Spinal cord (tissue), 10 donors: Measurements from ENCODE around the gene C1R. TPM values are rescaled to one million over a fixed set of nuclear protein-coding genes. Genes with fewer than 3 reads are reported as not detected.
"Not testable (repeated sequence)": the region's sequence is repeated elsewhere in the genome, so short reads cannot be mapped to it uniquely, and the experiment has no call there.

Experiments
- DNase-seq, 6 donors: peaks; one replicate each; pipeline versions ENCODE4 v3.0.0 to v3.0.0-alpha.2; 2013 to 2015; ENCODE audit warnings: low spot score in 6 of 6, low read depth in 4 of 6
- H3K27ac ChIP-seq: one replicate; pipeline ENCODE4 v1.5.1; 2013; ENCODE audit warnings: low read depth, low read length, control low read depth
- H3K27me3 ChIP-seq: one replicate; pipeline ENCODE4 v1.6.1; 2013; ENCODE audit warnings: low read length; ENCODE audit not compliant: control insufficient read depth, insufficient read depth
- H3K36me3 ChIP-seq: one replicate; pipeline ENCODE4 v1.6.1; 2013; ENCODE audit warnings: low read length; ENCODE audit not compliant: control insufficient read depth, insufficient read depth
- H3K4me1 ChIP-seq: one replicate; pipeline ENCODE4 v1.6.1; 2013; ENCODE audit warnings: low read length; ENCODE audit not compliant: control insufficient read depth, insufficient read depth
- H3K4me3 ChIP-seq: one replicate; pipeline ENCODE4 v1.5.1; 2013; ENCODE audit warnings: low read depth, low read length, control low read depth
- H3K9me3 ChIP-seq: one replicate; pipeline ENCODE4 v1.6.1; 2013; ENCODE audit warnings: low read length; ENCODE audit not compliant: control insufficient read depth, insufficient read depth
- WGBS: methylation state at CpG from one replicate; pipeline ENCODE4 v1.1.5; 2013; ENCODE audit warnings: missing lambda C conversion rate; ENCODE audit not compliant: insufficient coverage; 5-methylcytosine and 5-hydroxymethylcytosine counted together
- polyA plus RNA-seq, 2 donors: library from polyadenylated mRNA; unstranded; fragments of 120-200 nt; gene quantifications; one replicate each; pipeline ENCODE4 v1.2.1, GENCODE V29; 2013; ENCODE audit not compliant: insufficient read length in 2 of 2
- small RNA-seq: library from RNA; depleted of rRNA; stranded (forward); fragments of <200 nt; gene quantifications from one replicate; pipeline ENCODE3, GENCODE V24; 2014; ENCODE audit warnings: low replicate concordance
- total RNA-seq, 2 donors: library from RNA; depleted of rRNA in 1 of 2; stranded (reverse); fragments of 120-200 nt in 1 of 2; fragments of >200 nt in 1 of 2; gene quantifications; one replicate each; pipeline versions ENCODE4 v1.2.3 to v1.2.4, GENCODE V29; 2013 to 2014
- donor health status: healthy.

Gene C1R
- total and polyA plus RNA-seq, 4 donors = 18.7 to 83.1 (median 36.8) TPM

- 96% methylated on average over 17 of the region's 32 CpGs for WGBS
- not testable (repeated sequence) for H3K27ac ChIP-seq, H3K9me3 ChIP-seq, H3K4me1 ChIP-seq, H3K36me3 ChIP-seq, H3K4me3 ChIP-seq, DNase-seq, H3K27me3 ChIP-seq
Measured at GRCh38 chr12:7037411-7037810, 54.8 kb downstream of the C1R start.

- no peaks in the 10 kb centered on the region for H3K36me3 ChIP-seq
- no CpG with 5 or more reads among the region's 2 CpGs for WGBS
Measured at GRCh38 chr12:7035463-7035862, 56.8 kb downstream of the C1R start.

GRCh38 chr12:7034464-7034863, 57.8 kb downstream of the C1R start:
- Histone ChIP-seq H3K36me3 (no peaks in the 10 kb centered on the region), H3K9me3 (no peaks in the 10 kb centered on the region), H3K27ac (no peak overlapping the region), H3K4me1 (no peaks in the 10 kb centered on the region), H3K27me3 (no peaks in the 10 kb centered on the region), H3K4me3 (no peak overlapping the region)
- no CpG with 5 or more reads among the region's 1 CpG for WGBS
- DNase-seq = no peak

More at GRCh38 chr12:7035463-7035862, 56.8 kb downstream of the C1R start:
- Histone ChIP-seq H3K27me3 (no peaks in the 10 kb centered on the region), H3K4me3 (no peak overlapping the region), H3K4me1 (no peaks in the 10 kb centered on the region), H3K27ac (no peak overlapping the region), H3K9me3 (no peaks in the 10 kb centered on the region)
- no peak for DNase-seq

GRCh38 chr12:7032990-7033389, 59.3 kb downstream of the C1R start:
- no peaks in the 10 kb centered on the region for H3K4me1 ChIP-seq

GRCh38 chr12:7031306-7031705, 60.9 kb downstream of the C1R start:
- Histone ChIP-seq H3K27ac (no peak overlapping the region), H3K9me3 (no peaks in the 10 kb centered on the region), H3K4me3 (no peak overlapping the region), H3K27me3 (no peaks in the 10 kb centered on the region), H3K36me3 (no peaks in the 10 kb centered on the region), H3K4me1 (no peaks in the 10 kb centered on the region)
- 86% methylated on average over 6 of the region's 6 CpGs for WGBS
- no peak for DNase-seq

More at GRCh38 chr12:7032990-7033389, 59.3 kb downstream of the C1R start:
- Histone ChIP-seq H3K27ac (no peak overlapping the region), H3K9me3 (no peaks in the 10 kb centered on the region), H3K27me3 (no peaks in the 10 kb centered on the region), H3K4me3 (no peak overlapping the region), H3K36me3 (no peaks in the 10 kb centered on the region)
- WGBS = 75% methylated on average over 2 of the region's 2 CpGs
- no peak for DNase-seq

Small RNA genes lying within 50 kb of the gene (small RNA-seq; reads per million reads assigned to genes)
- gene AC006512.1 (not detected), gene RNU6-485P (not detected)

Other genes with a start within 250 kb of the C1R start
- gene CDCA3, start 241.2 kb downstream of the C1R start, total RNA-seq = 10 to 100 TPM in 1 of 2 donors, 1 to 10 TPM in 1; 4.8 to 17.2 TPM
- 10 to 100 TPM; 17.7 to 22.5 TPM for gene CDCA3, start 241.2 kb downstream of the C1R start, polyA plus RNA-seq
- gene USP5, start 240.3 kb downstream of the C1R start, total RNA-seq = 10 to 100 TPM; 78.6 to 80.1 TPM
- 100 to 1,000 TPM in 1 of 2 donors, 10 to 100 TPM in 1; 99.0 to 101 TPM for gene USP5, start 240.3 kb downstream of the C1R start, polyA plus RNA-seq
- gene TPI1, start 224.9 kb downstream of the C1R start, total RNA-seq = 100 to 1,000 TPM; 413 to 837 TPM
- 100 to 1,000 TPM; 519 to 535 TPM for gene TPI1, start 224.9 kb downstream of the C1R start, polyA plus RNA-seq
- 1 to 10 TPM; 3.5 to 5.4 TPM for gene SPSB2, start 219.1 kb downstream of the C1R start, total RNA-seq
- gene SPSB2, start 219.1 kb downstream of the C1R start, polyA plus RNA-seq = 1 to 10 TPM; 5.7 to 10.0 TPM
- gene LRRC23, start 187.6 kb downstream of the C1R start, total RNA-seq = 10 to 100 TPM; 13.5 to 25.5 TPM
- gene LRRC23, start 187.6 kb downstream of the C1R start, polyA plus RNA-seq = 10 to 100 TPM; 25.1 to 25.3 TPM
- gene ENO2, start 177.9 kb downstream of the C1R start, total RNA-seq = 100 to 1,000 TPM; 118 to 307 TPM
- 100 to 1,000 TPM; 615 to 640 TPM for gene ENO2, start 177.9 kb downstream of the C1R start, polyA plus RNA-seq
- gene ATN1, start 164.5 kb downstream of the C1R start, total RNA-seq = 10 to 100 TPM; 23.1 to 24.9 TPM
- 100 to 1,000 TPM; 208 to 228 TPM for gene ATN1, start 164.5 kb downstream of the C1R start, polyA plus RNA-seq
- not detected for gene RNU7-1, start 148.6 kb downstream of the C1R start, total RNA-seq
- gene RNU7-1, start 148.6 kb downstream of the C1R start, polyA plus RNA-seq = 10 to 100 TPM; 16.2 to 21.9 TPM
- 100 to 1,000 TPM; 108 to 376 TPM for gene C12orf57, start 148.4 kb downstream of the C1R start, total RNA-seq
- gene C12orf57, start 148.4 kb downstream of the C1R start, polyA plus RNA-seq = 100 to 1,000 TPM; 220 to 243 TPM
- 1 to 10 TPM; 8.4 to 9.3 TPM for gene PTPN6, start 141.1 kb downstream of the C1R start, total RNA-seq
- gene PTPN6, start 141.1 kb downstream of the C1R start, polyA plus RNA-seq = 1 to 10 TPM; 5.7 to 7.9 TPM
- gene PHB2, start 121.8 kb downstream of the C1R start, total RNA-seq = 100 to 1,000 TPM in 1 of 2 donors, 10 to 100 TPM in 1; 88.4 to 226 TPM
- gene PHB2, start 121.8 kb downstream of the C1R start, polyA plus RNA-seq = 100 to 1,000 TPM; 174 to 185 TPM
- 10 to 100 TPM; 18.9 to 43.1 TPM for gene EMG1, start 121.5 kb downstream of the C1R start, total RNA-seq
- gene EMG1, start 121.5 kb downstream of the C1R start, polyA plus RNA-seq = 10 to 100 TPM; 30.1 to 33.3 TPM
- 10 to 100 TPM; 12.7 to 20.4 TPM for gene LPCAT3, start 74.0 kb downstream of the C1R start, total RNA-seq
- 10 to 100 TPM; 35.5 to 42.3 TPM for gene LPCAT3, start 74.0 kb downstream of the C1R start, polyA plus RNA-seq
- gene C1S, start 31.7 kb downstream of the C1R start, total RNA-seq = 100 to 1,000 TPM in 1 of 2 donors, 10 to 100 TPM in 1; 77.6 to 122 TPM
- gene C1S, start 31.7 kb downstream of the C1R start, polyA plus RNA-seq = 10 to 100 TPM; 19.1 to 41.3 TPM
- gene C1RL, start 16.8 kb upstream of the C1R start, total RNA-seq = 10 to 100 TPM in 1 of 2 donors, 1 to 10 TPM in 1; 8.0 to 22.6 TPM
- 10 to 100 TPM in 1 of 2 donors, 1 to 10 TPM in 1; 9.4 to 11.4 TPM for gene C1RL, start 16.8 kb upstream of the C1R start, polyA plus RNA-seq
- 1 to 10 TPM in 1 of 2 donors, under 1 TPM in 1; 0.20 to 1.0 TPM for gene RBP5, start 36.4 kb upstream of the C1R start, total RNA-seq
- 1 to 10 TPM; 3.2 to 5.1 TPM for gene RBP5, start 36.4 kb upstream of the C1R start, polyA plus RNA-seq
- gene CLSTN3, start 37.9 kb upstream of the C1R start, total RNA-seq = 100 to 1,000 TPM in 1 of 2 donors, 10 to 100 TPM in 1; 33.9 to 215 TPM
- 100 to 1,000 TPM; 160 to 188 TPM for gene CLSTN3, start 37.9 kb upstream of the C1R start, polyA plus RNA-seq
- gene PEX5, start 97.2 kb upstream of the C1R start, total RNA-seq = 10 to 100 TPM; 35.2 to 38.8 TPM
- 10 to 100 TPM; 65.6 to 68.5 TPM for gene PEX5, start 97.2 kb upstream of the C1R start, polyA plus RNA-seq
- gene ACSM4, start 211.6 kb upstream of the C1R start, total RNA-seq = not detected
- under 1 TPM in 1 of 2 donors, not detected in 1; 0.12 TPM for gene ACSM4, start 211.6 kb upstream of the C1R start, polyA plus RNA-seq